ENCODE results near the gene C17orf58.

DNA sequence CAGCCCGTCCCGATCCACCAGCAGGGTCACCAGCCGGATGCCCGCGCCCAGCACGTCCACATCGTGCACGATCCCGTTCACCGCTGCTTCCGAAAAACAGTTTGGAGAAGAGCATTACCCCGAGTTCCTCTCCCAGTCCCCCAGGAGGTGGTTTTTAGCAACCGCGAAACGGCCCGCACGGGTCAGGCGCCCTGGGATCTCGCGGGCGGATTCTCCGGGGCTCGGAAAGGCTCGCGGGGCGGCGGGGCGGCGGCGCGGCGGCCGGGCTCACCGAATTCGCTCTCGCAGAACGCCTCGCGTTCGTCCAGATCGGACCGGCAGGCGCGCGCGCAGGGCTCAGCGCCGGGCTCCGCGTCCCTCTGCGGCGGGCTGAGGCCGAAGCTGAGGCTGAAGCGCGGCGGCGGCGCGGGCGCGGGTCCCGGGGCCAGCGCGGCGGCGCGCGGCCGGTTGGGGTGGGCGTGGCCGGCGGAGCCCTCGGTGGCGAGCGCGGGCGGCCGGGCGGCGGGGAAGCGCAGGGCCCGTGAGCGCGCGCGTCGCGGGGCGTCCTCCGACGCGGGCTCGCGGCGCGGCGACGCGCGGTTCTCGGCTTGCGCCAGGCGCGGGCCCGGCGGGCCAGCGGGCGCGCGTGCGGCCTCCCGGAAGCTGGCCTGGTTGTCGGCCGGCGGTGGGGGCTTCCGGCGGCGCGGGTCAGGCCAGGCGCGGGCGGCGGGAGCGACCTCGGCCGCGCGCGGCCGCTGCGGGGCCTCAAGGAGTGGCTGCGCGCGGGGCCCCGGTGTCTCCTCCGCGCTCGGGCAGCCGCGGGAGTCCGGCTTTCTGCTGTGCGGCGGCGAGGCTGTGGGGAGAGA lies 2.9 kb downstream of the C17orf58 start:
- TF ChIP-seq, protein P1, sequence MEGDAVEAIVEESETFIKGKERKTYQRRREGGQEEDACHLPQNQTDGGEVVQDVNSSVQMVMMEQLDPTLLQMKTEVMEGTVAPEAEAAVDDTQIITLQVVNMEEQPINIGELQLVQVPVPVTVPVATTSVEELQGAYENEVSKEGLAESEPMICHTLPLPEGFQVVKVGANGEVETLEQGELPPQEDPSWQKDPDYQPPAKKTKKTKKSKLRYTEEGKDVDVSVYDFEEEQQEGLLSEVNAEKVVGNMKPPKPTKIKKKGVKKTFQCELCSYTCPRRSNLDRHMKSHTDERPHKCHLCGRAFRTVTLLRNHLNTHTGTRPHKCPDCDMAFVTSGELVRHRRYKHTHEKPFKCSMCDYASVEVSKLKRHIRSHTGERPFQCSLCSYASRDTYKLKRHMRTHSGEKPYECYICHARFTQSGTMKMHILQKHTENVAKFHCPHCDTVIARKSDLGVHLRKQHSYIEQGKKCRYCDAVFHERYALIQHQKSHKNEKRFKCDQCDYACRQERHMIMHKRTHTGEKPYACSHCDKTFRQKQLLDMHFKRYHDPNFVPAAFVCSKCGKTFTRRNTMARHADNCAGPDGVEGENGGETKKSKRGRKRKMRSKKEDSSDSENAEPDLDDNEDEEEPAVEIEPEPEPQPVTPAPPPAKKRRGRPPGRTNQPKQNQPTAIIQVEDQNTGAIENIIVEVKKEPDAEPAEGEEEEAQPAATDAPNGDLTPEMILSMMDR (IDR thresholded peaks at IDR 0.05): no peak
- TF ChIP-seq EP300 (IDR thresholded peaks at IDR 0.05) (no peak), MYC (IDR thresholded peaks at IDR 0.05; ENCODE audit: borderline replicate concordance, low read length) (no peak)
